ENCODE data around the gene MESP2.

The MESP2 gene

GRCh38 chr15:89815769-89816168, 39.6 kb downstream of the MESP2 start:
- Histone ChIP-seq H3K9me3 (replicated peaks; ENCODE audit: insufficient read depth, low read length) (no peaks in the 10 kb centered on the region), H3K9me2 (replicated peaks; ENCODE audit: insufficient read depth, low read length) (no peaks in the 10 kb centered on the region), H4K20me1 (ENCODE audit: insufficient read depth, low read length) (no peaks in the 10 kb centered on the region), H3K27me3 (replicated peaks; ENCODE audit: insufficient read depth, low read length) (no peaks in the 10 kb centered on the region), H3K79me2 (ENCODE audit: low read length) (no peaks in the 10 kb centered on the region), H3K27ac (ENCODE audit: low read length) (no peak overlapping the region), H3K4me3 (ENCODE audit: low read length) (no peak overlapping the region), H3K9ac (ENCODE audit: low read length) (no peak overlapping the region), H2AFZ (ENCODE audit: low read length) (no peak overlapping the region), H3K4me2 (ENCODE audit: low read depth, low read length) (no peak overlapping the region), H3F3A (ENCODE audit: insufficient read depth, low read length) (no peaks in the 10 kb centered on the region), H3K4me1 (ENCODE audit: low read length) (no peaks in the 10 kb centered on the region), H3K36me3 (replicated peaks; ENCODE audit: insufficient read depth, low read length) (no peaks in the 10 kb centered on the region)
- no peak for TF ChIP-seq CTCF (IDR thresholded peaks at IDR 0.05; ENCODE audit: low read length)
- DNase-seq, result no peak

- no peaks in the 10 kb centered on the region for H3K27me3 ChIP-seq (replicated peaks; ENCODE audit: insufficient read depth, low read length)
- TF ChIP-seq EZH2 (optimal IDR thresholded peaks at IDR 0.05; ENCODE audit: low read depth, low read length) (no peak), CTCF (IDR thresholded peaks at IDR 0.05; ENCODE audit: low read length) (no peak), EZH2phosphoT487 (IDR thresholded peaks at IDR 0.05; ENCODE audit: low read length) (no peak)
- no peaks in the 10 kb centered on the region for H3K9me2 ChIP-seq (replicated peaks; ENCODE audit: insufficient read depth, low read length)
- H3K9me3 ChIP-seq (replicated peaks; ENCODE audit: insufficient read depth, low read length), result no peaks in the 10 kb centered on the region
- H3K9ac ChIP-seq (ENCODE audit: low read length), result no peak overlapping the region
- no peaks in the 10 kb centered on the region for H3K4me1 ChIP-seq (ENCODE audit: low read length)
- no peak overlapping the region for H2AFZ ChIP-seq (ENCODE audit: low read length)
- H3K36me3 ChIP-seq (replicated peaks; ENCODE audit: insufficient read depth, low read length), result no peaks in the 10 kb centered on the region
- no peaks in the 10 kb centered on the region for H3F3A ChIP-seq (ENCODE audit: insufficient read depth, low read length)
- H4K20me1 ChIP-seq (ENCODE audit: insufficient read depth, low read length), result no peaks in the 10 kb centered on the region
- no peaks in the 10 kb centered on the region for H3K79me2 ChIP-seq (ENCODE audit: low read length)
- H3K4me2 ChIP-seq (ENCODE audit: low read depth, low read length), result no peak overlapping the region
- H3K27ac ChIP-seq (ENCODE audit: low read length), result no peak overlapping the region
- no peak overlapping the region for H3K4me3 ChIP-seq (ENCODE audit: low read length)
- no peak for DNase-seq
Observed at GRCh38 chr15:89817701-89818280, 41.7 kb downstream of the MESP2 start.

GRCh38 chr15:89818287-89818686, 42.2 kb downstream of the MESP2 start:
- H3K9ac ChIP-seq (ENCODE audit: low read length), result no peak overlapping the region
- TF ChIP-seq CTCF (IDR thresholded peaks at IDR 0.05; ENCODE audit: low read length) (no peak), EZH2phosphoT487 (IDR thresholded peaks at IDR 0.05; ENCODE audit: low read length) (no peak), EZH2 (optimal IDR thresholded peaks at IDR 0.05; ENCODE audit: low read depth, low read length) (no peak)
- H3K36me3 ChIP-seq (replicated peaks; ENCODE audit: insufficient read depth, low read length), result no peaks in the 10 kb centered on the region
- no peaks in the 10 kb centered on the region for H3K9me2 ChIP-seq (replicated peaks; ENCODE audit: insufficient read depth, low read length)
- H3K9me3 ChIP-seq (replicated peaks; ENCODE audit: insufficient read depth, low read length), result no peaks in the 10 kb centered on the region
- DNase-seq, result no peak
- no peaks in the 10 kb centered on the region for H3F3A ChIP-seq (ENCODE audit: insufficient read depth, low read length)
- H3K79me2 ChIP-seq (ENCODE audit: low read length), result no peaks in the 10 kb centered on the region
- no peaks in the 10 kb centered on the region for H3K4me1 ChIP-seq (ENCODE audit: low read length)
- no peak overlapping the region for H3K27ac ChIP-seq (ENCODE audit: low read length)
- H3K27me3 ChIP-seq (replicated peaks; ENCODE audit: insufficient read depth, low read length), result no peaks in the 10 kb centered on the region
- no peak overlapping the region for H3K4me2 ChIP-seq (ENCODE audit: low read depth, low read length)
- no peak overlapping the region for H2AFZ ChIP-seq (ENCODE audit: low read length)
- no peak overlapping the region for H3K4me3 ChIP-seq (ENCODE audit: low read length)
- no peaks in the 10 kb centered on the region for H4K20me1 ChIP-seq (ENCODE audit: insufficient read depth, low read length)
